ENCODE data around the gene TMEM240. TPM values are rescaled to one million over a fixed set of nuclear protein-coding genes. Genes with fewer than 3 reads are reported as not detected.

Gene TMEM240
- total and polyA plus RNA-seq, 2 experiments from 2014 or later: 1.8 to 5.1 TPM

DNA sequence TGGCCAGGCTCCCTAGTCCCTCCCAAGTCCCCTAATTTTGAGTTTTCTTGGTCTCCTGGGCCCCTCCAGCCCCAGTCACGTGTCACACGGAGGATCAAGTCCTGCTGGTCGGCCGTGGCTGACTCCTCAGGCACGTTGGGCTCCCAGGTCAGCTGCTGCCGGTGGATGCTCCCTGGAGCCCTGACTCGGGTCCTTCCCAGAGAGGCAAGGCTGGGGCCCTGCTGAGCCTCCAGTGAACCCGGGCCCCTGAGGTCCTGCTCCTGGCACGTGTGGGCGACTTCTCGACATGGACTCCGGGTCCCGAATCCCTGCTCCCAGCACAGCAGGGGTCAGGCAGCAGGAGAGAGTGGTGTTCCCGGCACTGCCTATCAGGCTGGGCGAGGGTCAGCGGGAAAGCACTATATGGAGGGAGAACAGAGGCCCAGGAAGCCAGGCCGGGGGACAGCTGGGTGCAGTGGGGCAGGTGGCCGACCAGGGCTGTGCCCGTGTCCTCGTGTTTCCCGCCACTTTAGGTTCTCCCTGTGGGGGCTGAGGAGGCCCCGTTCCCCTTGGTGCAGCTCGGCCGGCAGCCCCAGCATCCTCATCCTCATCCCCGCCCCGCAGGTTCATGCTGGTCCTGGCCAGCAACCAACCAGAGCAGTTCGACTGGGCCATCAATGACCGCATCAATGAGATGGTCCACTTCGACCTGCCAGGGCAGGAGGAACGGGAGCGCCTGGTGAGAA lies 13.2 kb downstream of the TMEM240 start:
- Histone ChIP-seq H2AFZ (no peak overlapping the region), H3K27ac (ENCODE audit: low read depth) (no peak overlapping the region), H3K4me3 (no peak overlapping the region), H3F3A (replicated peaks; ENCODE audit: low read depth) (no peaks in the 10 kb centered on the region), H3K4me1 (ENCODE audit: insufficient read depth) (no peaks in the 10 kb centered on the region), H3K4me2 (no peak overlapping the region), H3K9me2 (ENCODE audit: insufficient read depth) (no peaks in the 10 kb centered on the region), H4K20me1 (replicated peaks; ENCODE audit: insufficient read depth) (no peaks in the 10 kb centered on the region; the same call in 1 of the 2 replicates), H3K27me3 (ENCODE audit: insufficient read depth) (no peaks in the 10 kb centered on the region), H3K79me2 (replicated peaks; ENCODE audit: insufficient read depth) (no peaks in the 10 kb centered on the region), H3K36me3 (ENCODE audit: insufficient read depth) (no peaks in the 10 kb centered on the region)
- DNase-seq (ENCODE audit: low spot score): no peak
- TF ChIP-seq EZH2phosphoT487 (IDR thresholded peaks at IDR 0.05; ENCODE audit: unreplicated experiment) (no peak), JUNB (IDR thresholded peaks at IDR 0.05; ENCODE audit: unreplicated experiment) (no peak), NANOG (IDR thresholded peaks at IDR 0.05; ENCODE audit: borderline replicate concordance) (no peak), ZNF331 (CRISPR knock-in tag; IDR thresholded peaks at IDR 0.05; ENCODE audit: low read depth) (no peak), EZH2 (IDR thresholded peaks at IDR 0.05; ENCODE audit: low read depth, unreplicated experiment) (no peak), ZNF114 (CRISPR knock-in tag; IDR thresholded peaks at IDR 0.05) (no peak), POLR2AphosphoS5 (IDR thresholded peaks at IDR 0.05; ENCODE audit: low read depth) (no peak), STAT1 (IDR thresholded peaks at IDR 0.05; ENCODE audit: unreplicated experiment) (no peak), CREB1 (CRISPR knock-in tag; IDR thresholded peaks at IDR 0.05; ENCODE audit: low read depth) (no peak)
- TF ChIP-seq, protein P1, sequence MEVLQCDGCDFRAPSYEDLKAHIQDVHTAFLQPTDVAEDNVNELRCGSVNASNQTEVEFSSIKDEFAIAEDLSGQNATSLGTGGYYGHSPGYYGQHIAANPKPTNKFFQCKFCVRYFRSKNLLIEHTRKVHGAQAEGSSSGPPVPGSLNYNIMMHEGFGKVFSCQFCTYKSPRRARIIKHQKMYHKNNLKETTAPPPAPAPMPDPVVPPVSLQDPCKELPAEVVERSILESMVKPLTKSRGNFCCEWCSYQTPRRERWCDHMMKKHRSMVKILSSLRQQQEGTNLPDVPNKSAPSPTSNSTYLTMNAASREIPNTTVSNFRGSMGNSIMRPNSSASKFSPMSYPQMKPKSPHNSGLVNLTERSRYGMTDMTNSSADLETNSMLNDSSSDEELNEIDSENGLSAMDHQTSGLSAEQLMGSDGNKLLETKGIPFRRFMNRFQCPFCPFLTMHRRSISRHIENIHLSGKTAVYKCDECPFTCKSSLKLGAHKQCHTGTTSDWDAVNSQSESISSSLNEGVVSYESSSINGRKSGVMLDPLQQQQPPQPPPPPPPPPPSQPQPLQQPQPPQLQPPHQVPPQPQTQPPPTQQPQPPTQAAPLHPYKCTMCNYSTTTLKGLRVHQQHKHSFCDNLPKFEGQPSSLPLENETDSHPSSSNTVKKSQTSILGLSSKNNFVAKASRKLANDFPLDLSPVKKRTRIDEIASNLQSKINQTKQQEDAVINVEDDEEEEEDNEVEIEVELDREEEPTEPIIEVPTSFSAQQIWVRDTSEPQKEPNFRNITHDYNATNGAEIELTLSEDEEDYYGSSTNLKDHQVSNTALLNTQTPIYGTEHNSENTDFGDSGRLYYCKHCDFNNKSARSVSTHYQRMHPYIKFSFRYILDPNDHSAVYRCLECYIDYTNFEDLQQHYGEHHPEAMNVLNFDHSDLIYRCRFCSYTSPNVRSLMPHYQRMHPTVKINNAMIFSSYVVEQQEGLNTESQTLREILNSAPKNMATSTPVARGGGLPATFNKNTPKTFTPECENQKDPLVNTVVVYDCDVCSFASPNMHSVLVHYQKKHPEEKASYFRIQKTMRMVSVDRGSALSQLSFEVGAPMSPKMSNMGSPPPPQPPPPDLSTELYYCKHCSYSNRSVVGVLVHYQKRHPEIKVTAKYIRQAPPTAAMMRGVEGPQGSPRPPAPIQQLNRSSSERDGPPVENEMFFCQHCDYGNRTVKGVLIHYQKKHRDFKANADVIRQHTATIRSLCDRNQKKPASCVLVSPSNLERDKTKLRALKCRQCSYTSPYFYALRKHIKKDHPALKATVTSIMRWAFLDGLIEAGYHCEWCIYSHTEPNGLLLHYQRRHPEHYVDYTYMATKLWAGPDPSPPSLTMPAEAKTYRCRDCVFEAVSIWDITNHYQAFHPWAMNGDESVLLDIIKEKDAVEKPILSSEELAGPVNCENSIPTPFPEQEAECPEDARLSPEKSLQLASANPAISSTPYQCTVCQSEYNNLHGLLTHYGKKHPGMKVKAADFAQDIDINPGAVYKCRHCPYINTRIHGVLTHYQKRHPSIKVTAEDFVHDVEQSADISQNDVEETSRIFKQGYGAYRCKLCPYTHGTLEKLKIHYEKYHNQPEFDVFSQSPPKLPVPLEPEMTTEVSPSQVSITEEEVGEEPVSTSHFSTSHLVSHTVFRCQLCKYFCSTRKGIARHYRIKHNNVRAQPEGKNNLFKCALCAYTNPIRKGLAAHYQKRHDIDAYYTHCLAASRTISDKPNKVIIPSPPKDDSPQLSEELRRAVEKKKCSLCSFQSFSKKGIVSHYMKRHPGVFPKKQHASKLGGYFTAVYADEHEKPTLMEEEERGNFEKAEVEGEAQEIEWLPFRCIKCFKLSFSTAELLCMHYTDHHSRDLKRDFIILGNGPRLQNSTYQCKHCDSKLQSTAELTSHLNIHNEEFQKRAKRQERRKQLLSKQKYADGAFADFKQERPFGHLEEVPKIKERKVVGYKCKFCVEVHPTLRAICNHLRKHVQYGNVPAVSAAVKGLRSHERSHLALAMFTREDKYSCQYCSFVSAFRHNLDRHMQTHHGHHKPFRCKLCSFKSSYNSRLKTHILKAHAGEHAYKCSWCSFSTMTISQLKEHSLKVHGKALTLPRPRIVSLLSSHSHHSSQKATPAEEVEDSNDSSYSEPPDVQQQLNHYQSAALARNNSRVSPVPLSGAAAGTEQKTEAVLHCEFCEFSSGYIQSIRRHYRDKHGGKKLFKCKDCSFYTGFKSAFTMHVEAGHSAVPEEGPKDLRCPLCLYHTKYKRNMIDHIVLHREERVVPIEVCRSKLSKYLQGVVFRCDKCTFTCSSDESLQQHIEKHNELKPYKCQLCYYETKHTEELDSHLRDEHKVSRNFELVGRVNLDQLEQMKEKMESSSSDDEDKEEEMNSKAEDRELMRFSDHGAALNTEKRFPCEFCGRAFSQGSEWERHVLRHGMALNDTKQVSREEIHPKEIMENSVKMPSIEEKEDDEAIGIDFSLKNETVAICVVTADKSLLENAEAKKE (CRISPR knock-in tag; IDR thresholded peaks at IDR 0.05): no peak
- TF ChIP-seq, protein P2, sequence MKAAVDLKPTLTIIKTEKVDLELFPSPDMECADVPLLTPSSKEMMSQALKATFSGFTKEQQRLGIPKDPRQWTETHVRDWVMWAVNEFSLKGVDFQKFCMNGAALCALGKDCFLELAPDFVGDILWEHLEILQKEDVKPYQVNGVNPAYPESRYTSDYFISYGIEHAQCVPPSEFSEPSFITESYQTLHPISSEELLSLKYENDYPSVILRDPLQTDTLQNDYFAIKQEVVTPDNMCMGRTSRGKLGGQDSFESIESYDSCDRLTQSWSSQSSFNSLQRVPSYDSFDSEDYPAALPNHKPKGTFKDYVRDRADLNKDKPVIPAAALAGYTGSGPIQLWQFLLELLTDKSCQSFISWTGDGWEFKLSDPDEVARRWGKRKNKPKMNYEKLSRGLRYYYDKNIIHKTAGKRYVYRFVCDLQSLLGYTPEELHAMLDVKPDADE (IDR thresholded peaks at IDR 0.05): no peak
- TF ChIP-seq, protein P3, sequence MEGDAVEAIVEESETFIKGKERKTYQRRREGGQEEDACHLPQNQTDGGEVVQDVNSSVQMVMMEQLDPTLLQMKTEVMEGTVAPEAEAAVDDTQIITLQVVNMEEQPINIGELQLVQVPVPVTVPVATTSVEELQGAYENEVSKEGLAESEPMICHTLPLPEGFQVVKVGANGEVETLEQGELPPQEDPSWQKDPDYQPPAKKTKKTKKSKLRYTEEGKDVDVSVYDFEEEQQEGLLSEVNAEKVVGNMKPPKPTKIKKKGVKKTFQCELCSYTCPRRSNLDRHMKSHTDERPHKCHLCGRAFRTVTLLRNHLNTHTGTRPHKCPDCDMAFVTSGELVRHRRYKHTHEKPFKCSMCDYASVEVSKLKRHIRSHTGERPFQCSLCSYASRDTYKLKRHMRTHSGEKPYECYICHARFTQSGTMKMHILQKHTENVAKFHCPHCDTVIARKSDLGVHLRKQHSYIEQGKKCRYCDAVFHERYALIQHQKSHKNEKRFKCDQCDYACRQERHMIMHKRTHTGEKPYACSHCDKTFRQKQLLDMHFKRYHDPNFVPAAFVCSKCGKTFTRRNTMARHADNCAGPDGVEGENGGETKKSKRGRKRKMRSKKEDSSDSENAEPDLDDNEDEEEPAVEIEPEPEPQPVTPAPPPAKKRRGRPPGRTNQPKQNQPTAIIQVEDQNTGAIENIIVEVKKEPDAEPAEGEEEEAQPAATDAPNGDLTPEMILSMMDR (conservative IDR thresholded peaks at IDR 0.05; ENCODE audit: low read depth in 2 of 2): no peak
- TF ChIP-seq, protein P4, sequence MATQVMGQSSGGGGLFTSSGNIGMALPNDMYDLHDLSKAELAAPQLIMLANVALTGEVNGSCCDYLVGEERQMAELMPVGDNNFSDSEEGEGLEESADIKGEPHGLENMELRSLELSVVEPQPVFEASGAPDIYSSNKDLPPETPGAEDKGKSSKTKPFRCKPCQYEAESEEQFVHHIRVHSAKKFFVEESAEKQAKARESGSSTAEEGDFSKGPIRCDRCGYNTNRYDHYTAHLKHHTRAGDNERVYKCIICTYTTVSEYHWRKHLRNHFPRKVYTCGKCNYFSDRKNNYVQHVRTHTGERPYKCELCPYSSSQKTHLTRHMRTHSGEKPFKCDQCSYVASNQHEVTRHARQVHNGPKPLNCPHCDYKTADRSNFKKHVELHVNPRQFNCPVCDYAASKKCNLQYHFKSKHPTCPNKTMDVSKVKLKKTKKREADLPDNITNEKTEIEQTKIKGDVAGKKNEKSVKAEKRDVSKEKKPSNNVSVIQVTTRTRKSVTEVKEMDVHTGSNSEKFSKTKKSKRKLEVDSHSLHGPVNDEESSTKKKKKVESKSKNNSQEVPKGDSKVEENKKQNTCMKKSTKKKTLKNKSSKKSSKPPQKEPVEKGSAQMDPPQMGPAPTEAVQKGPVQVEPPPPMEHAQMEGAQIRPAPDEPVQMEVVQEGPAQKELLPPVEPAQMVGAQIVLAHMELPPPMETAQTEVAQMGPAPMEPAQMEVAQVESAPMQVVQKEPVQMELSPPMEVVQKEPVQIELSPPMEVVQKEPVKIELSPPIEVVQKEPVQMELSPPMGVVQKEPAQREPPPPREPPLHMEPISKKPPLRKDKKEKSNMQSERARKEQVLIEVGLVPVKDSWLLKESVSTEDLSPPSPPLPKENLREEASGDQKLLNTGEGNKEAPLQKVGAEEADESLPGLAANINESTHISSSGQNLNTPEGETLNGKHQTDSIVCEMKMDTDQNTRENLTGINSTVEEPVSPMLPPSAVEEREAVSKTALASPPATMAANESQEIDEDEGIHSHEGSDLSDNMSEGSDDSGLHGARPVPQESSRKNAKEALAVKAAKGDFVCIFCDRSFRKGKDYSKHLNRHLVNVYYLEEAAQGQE (IDR thresholded peaks at IDR 0.05; ENCODE audit: unreplicated experiment): no peak
- peaks cover 6% of the 10 kb centered on the region for H3K27me3 Mint-ChIP-seq (ENCODE audit: insufficient read depth, low read depth, poor library complexity)
- no peak overlapping the region for H3K4me3 Mint-ChIP-seq
- H3K36me3 Mint-ChIP-seq (ENCODE audit: low read depth): peaks cover 54% of the 10 kb centered on the region
- ATAC-seq: no peak
- H3K9me3 Mint-ChIP-seq: 0 out of 3 replicates have a peak, but pooled peaks cover 8% of the 10 kb centered on the region
- H3K27ac Mint-ChIP-seq: no peak overlapping the region
- no peaks in the 10 kb centered on the region for H3K4me1 Mint-ChIP-seq
